Neural cell (in vitro differentiated cells): ENCODE data around the gene PLSCR2.

Experiments used
- CTCF ChIP-seq: fragments of 450-650 bp; IDR thresholded peaks from 2 replicates; pipeline ENCODE4 v1.5.1; 2014; ENCODE audit warnings: antibody characterized with exemption, mild to moderate bottlenecking, moderate library complexity; ENCODE audit not compliant: poor library complexity, severe bottlenecking
- EZH2 ChIP-seq: fragments of 200-600, 300-800 bp; shearing (Covaris generic), sonication (generic); IDR thresholded peaks from 2 replicates; pipeline ENCODE4 v1.6.1; 2014; ENCODE audit warnings: antibody characterized with exemption, low read length, borderline replicate concordance, mild to moderate bottlenecking; ENCODE audit not compliant: insufficient read depth, poor library complexity, severe bottlenecking
- MXI1 ChIP-seq: fragments of 450-650 bp; conservative IDR thresholded peaks from 2 replicates; pipeline ENCODE4 v1.6.1; 2014; ENCODE audit warnings: antibody characterized with exemption, mild to moderate bottlenecking; ENCODE audit not compliant: poor library complexity, severe bottlenecking
- POLR2AphosphoS5 ChIP-seq: IDR thresholded peaks from 2 replicates; pipeline ENCODE4 v1.6.1; 2012
- SMC3 ChIP-seq: fragments of 450-650 bp; conservative IDR thresholded peaks from 2 replicates; pipeline ENCODE4 v1.6.1; 2014; ENCODE audit warnings: antibody characterized with exemption, mild to moderate bottlenecking, moderate library complexity; ENCODE audit not compliant: poor library complexity
- TAF1 ChIP-seq: IDR thresholded peaks from 2 replicates; pipeline ENCODE4 v1.6.1; 2012; ENCODE audit warnings: low read depth

DNA sequence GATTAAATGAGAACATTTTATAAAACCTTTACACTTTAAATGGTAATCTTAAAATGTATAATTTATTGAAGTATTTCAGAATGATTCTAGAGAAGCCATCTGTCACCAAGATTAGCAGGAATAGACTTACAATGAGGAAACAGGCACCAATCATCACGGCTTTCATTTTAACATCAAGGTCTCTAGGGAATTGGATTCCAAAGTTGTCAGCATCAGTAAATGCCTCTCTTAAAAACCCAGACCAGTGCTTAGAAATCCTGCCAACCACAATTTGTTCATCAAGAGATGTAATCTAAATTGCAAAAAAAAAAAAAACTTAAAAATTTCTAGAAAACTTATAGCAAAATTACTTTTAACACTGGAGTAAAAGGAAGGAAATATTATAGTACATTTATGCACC, 20.3 kb downstream of the PLSCR2 start:
- TF ChIP-seq CTCF (no peak), SMC3 (no peak), EZH2 (no peak), MXI1 (no peak), POLR2AphosphoS5 (no peak), TAF1 (no peak)
